OCI-LY7 (cell line): ENCODE measurements around the gene CCNE1.

ENCODE experiments used
- CTCF ChIP-seq: fragments of 200-600 bp; sonication (generic); conservative IDR thresholded peaks from 2 replicates; pipeline ENCODE4 v1.5.1; 2014; ENCODE audit warnings: mild to moderate bottlenecking, antibody characterized with exemption, low read length, moderate library complexity, mixed read lengths
- EZH2phosphoT487 ChIP-seq: fragments of 200-600 bp; sonication (generic); IDR thresholded peaks from 2 replicates; pipeline ENCODE4 v1.6.1; 2018; ENCODE audit warnings: low read depth, borderline replicate concordance, mild to moderate bottlenecking, mixed run types, antibody characterized with exemption, low read length, moderate library complexity, mixed read lengths

- TF ChIP-seq CTCF (no peak), EZH2phosphoT487 (no peak)
Observed at GRCh38 chr19:29872224-29872731, 60.5 kb downstream of the CCNE1 start.
